HepG2 (cell line): ENCODE data around the gene ADAMTS2. TPM values are rescaled to one million over a fixed set of nuclear protein-coding genes. Genes with fewer than 3 reads are reported as not detected.

ENCODE experiments used
- ATAC-seq: fragments of 200-7000 bp; cut with Tn5 transposase; 3 replicates; pipeline ENCODE4 v1.9.1; 2020; ENCODE audit warnings: mild to moderate bottlenecking, moderate library complexity
- BruUV-seq: library from RNA; stranded (reverse); fragments of 400-500 nt; replicated peaks from 2 replicates; lab custom pipeline; 2021; lab: Mats Ljungman, UMichigan
- CTCF ChIA-PET: fragments of 300-600 bp; formaldehyde crosslinking; extraction: SDS; loops from one replicate; lab custom pipeline; 2021; ENCODE audit warnings: low total read pairs, inconsistent platforms, low intra/inter-chr PET ratio; lab: Yijun Ruan, JAX
- POLR2A ChIA-PET: fragments of 350-600 bp; sonication (Branson Sonifier 250); formaldehyde crosslinking; loops from one replicate; lab custom pipeline; 2020; ENCODE audit warnings: antibody characterized with exemption, inconsistent platforms; lab: Yijun Ruan, JAX
- DNase-seq: peaks from one replicate; pipeline ENCODE4 v3.0.0-alpha.2; 2015; ENCODE audit warnings: low spot score
- FAIRE-seq: peaks from 3 replicates; lab custom pipeline; 2011; peaks lifted over from hg19 to GRCh38; lab: Jason Lieb, UNC
- H2AFZ ChIP-seq: one replicate; pipeline ENCODE4 v1.6.1; 2011; ENCODE audit warnings: low read length, inconsistent platforms
- H3K27ac ChIP-seq: fragments of 300-600 bp; 3 replicates; pipeline ENCODE4 v1.8.0; 2011; ENCODE audit warnings: mixed run types, mild to moderate bottlenecking, mixed read lengths, low read length, inconsistent platforms; ENCODE audit not compliant: insufficient read depth; ENCODE audit errors: extremely low read length
- H3K27me3 ChIP-seq, 2 experiments: fragments of 200-600 bp in 1 of 2; 2 replicates in 1 of 2; 3 replicates in 1 of 2; pipeline versions ENCODE4 v1.6.0 to v1.8.0; 2011; ENCODE audit warnings: low read length in 2 of 2, mild to moderate bottlenecking in 2 of 2, moderate library complexity in 2 of 2, inconsistent platforms in 1 of 2; ENCODE audit not compliant: insufficient read depth in 2 of 2, control insufficient read depth in 1 of 2
- H3K36me3 ChIP-seq, 2 experiments: fragments of 200-600 bp in 1 of 2; replicated peaks in 1 of 2; 2 replicates in 1 of 2; 3 replicates in 1 of 2; pipeline versions ENCODE4 v1.5.1 to v1.8.0; 2011; ENCODE audit warnings: low read length in 2 of 2, inconsistent platforms in 1 of 2; ENCODE audit not compliant: insufficient read depth in 2 of 2, control insufficient read depth in 1 of 2
- H3K4me1 ChIP-seq: 2 replicates; pipeline ENCODE4 v1.5.1; 2012; ENCODE audit warnings: low read length, inconsistent platforms; ENCODE audit not compliant: insufficient read depth
- H3K4me2 ChIP-seq: 2 replicates; pipeline ENCODE4 v1.6.0; 2011; ENCODE audit warnings: low read depth, low read length, inconsistent platforms
- H3K4me3 ChIP-seq, 3 experiments: fragments of 200-600 bp in 1 of 3; sonication (generic), shearing (Covaris generic) in 1 of 3; replicated peaks in 1 of 3; 2 replicates each; pipeline ENCODE4 v1.5.1; 2011 to 2016; ENCODE audit warnings: low read length in 3 of 3, inconsistent platforms in 2 of 3, low read depth in 2 of 3, mild to moderate bottlenecking in 2 of 3, control low read depth in 1 of 3, mixed read lengths in 1 of 3; ENCODE audit not compliant: insufficient read depth in 1 of 3
- H3K79me2 ChIP-seq: one replicate; pipeline ENCODE4 v1.6.1; 2011; ENCODE audit warnings: low read length, inconsistent platforms; ENCODE audit not compliant: insufficient read depth
- H3K9ac ChIP-seq: 2 replicates; pipeline ENCODE4 v1.6.0; 2011; ENCODE audit warnings: mild to moderate bottlenecking, low read depth, low read length, inconsistent platforms; ENCODE audit not compliant: insufficient read depth
- H3K9me3 ChIP-seq: 2 replicates; pipeline ENCODE4 v1.5.1; 2012; ENCODE audit warnings: mild to moderate bottlenecking, low read length
- H4K20me1 ChIP-seq: 2 replicates; pipeline ENCODE4 v1.6.0; 2011; ENCODE audit warnings: inconsistent platforms, mild to moderate bottlenecking, low read length, moderate library complexity; ENCODE audit not compliant: insufficient read depth
- ATF7-NPFF ChIP-seq: sonication (generic); formaldehyde crosslinking; IDR thresholded peaks from 2 replicates; pipeline ENCODE4 v1.8.1; 2023; ENCODE audit warnings: mild to moderate bottlenecking, low read depth, missing genetic modification reagents, moderate library complexity
- DR1 ChIP-seq: sonication (generic); formaldehyde crosslinking; IDR thresholded peaks from 2 replicates; pipeline ENCODE4 v1.8.0; 2021; ENCODE audit warnings: mild to moderate bottlenecking, missing genetic modification reagents, inconsistent platforms
- GATAD2A ChIP-seq: IDR thresholded peaks from 2 replicates; pipeline ENCODE4 v1.6.1; 2016
- HMGA1 ChIP-seq: sonication (generic); formaldehyde crosslinking; conservative IDR thresholded peaks from 2 replicates; pipeline ENCODE4 v1.4.0; 2020; ENCODE audit warnings: missing genetic modification reagents
- MYPOP ChIP-seq: sonication (generic); formaldehyde crosslinking; IDR thresholded peaks from 2 replicates; pipeline ENCODE4 v1.8.1; 2023; ENCODE audit warnings: mild to moderate bottlenecking, moderate library complexity, missing genetic modification reagents
- NFIB ChIP-seq: sonication (generic); formaldehyde crosslinking; IDR thresholded peaks from 2 replicates; pipeline ENCODE4 v1.9.0; 2021; ENCODE audit warnings: missing genetic modification reagents, mild to moderate bottlenecking, borderline replicate concordance
- STAT5B ChIP-seq: sonication (generic); formaldehyde crosslinking; IDR thresholded peaks from 2 replicates; pipeline ENCODE4 v1.4.0; 2020; ENCODE audit warnings: missing genetic modification reagents
- ZNF232 ChIP-seq: sonication (generic); formaldehyde crosslinking; IDR thresholded peaks from 2 replicates; pipeline ENCODE4 v1.4.0; 2020; ENCODE audit warnings: missing genetic modification reagents, borderline replicate concordance
- ZNF292 ChIP-seq: sonication (generic); formaldehyde crosslinking; IDR thresholded peaks from 2 replicates; pipeline ENCODE4 v1.8.1; 2022; ENCODE audit warnings: mild to moderate bottlenecking, low read depth, missing genetic modification reagents, borderline replicate concordance
- ZNF609 ChIP-seq: sonication (generic); formaldehyde crosslinking; IDR thresholded peaks from 2 replicates; pipeline ENCODE4 v1.4.0; 2020; ENCODE audit warnings: mild to moderate bottlenecking, missing genetic modification reagents, borderline replicate concordance
- ZNF766 ChIP-seq: sonication (generic); formaldehyde crosslinking; IDR thresholded peaks from 2 replicates; pipeline ENCODE4 v1.5.0; 2020; ENCODE audit warnings: missing genetic modification reagents, borderline replicate concordance
- ZNF891 ChIP-seq: sonication (generic); formaldehyde crosslinking; IDR thresholded peaks from 2 replicates; pipeline ENCODE4 v1.5.0; 2020; ENCODE audit warnings: mild to moderate bottlenecking, missing genetic modification reagents
- WGBS: methylation state at CpG from one replicate; pipeline ENCODE4 v1.1.6; 2017; ENCODE audit warnings: low lambda C conversion rate; 5-methylcytosine and 5-hydroxymethylcytosine counted together
- in situ Hi-C: cut with HindIII; loops from 2 replicates; pipeline ENCODE4 v1.10.0; 2017; ENCODE audit warnings: low pct_unique_long_range_greater_than_20kb; ENCODE audit not compliant: extremely low pct_ligation_motif_present
- intact Hi-C: fragments of 100-400 bp; cut with micrococcal nuclease; formaldehyde crosslinking; loops from one replicate; pipeline ENCODE4 v1.10.0; 2022; ENCODE audit not compliant: unreplicated experiment
- polyA plus RNA-seq, 8 experiments: library from polyadenylated mRNA; depleted of rRNA in 3 of 8; stranded (reverse) in 7 of 8; unstranded in 1 of 8; fragments of >200 nt; fragmentation: Illumina TruSeq in 4 of 8; extraction: Trizol in 4 of 8; gene quantifications; 2 replicates each; pipeline versions ENCODE4 v1.2.1 to v1.2.3, GENCODE V29; 2011 to 2016; ENCODE audit warnings: low read depth in 4 of 8, missing spikeins in 1 of 8, mixed read lengths in 1 of 8; ENCODE audit not compliant: insufficient read depth in 1 of 8
- total RNA-seq, 5 experiments: library from RNA; depleted of rRNA; stranded (reverse); fragments of >200 nt; fragmentation: Illumina TruSeq; extraction: Trizol; gene quantifications; 2 replicates each; pipeline ENCODE4 v1.2.3, GENCODE V29; 2016; ENCODE audit warnings: low read depth in 1 of 5
- TF ChIP-seq, protein P1 (sequence below): sonication (generic); formaldehyde crosslinking; IDR thresholded peaks from 2 replicates; pipeline ENCODE4 v1.4.0; 2020; ENCODE audit warnings: missing genetic modification reagents, borderline replicate concordance
- TF ChIP-seq, protein P2 (sequence below): sonication (generic); formaldehyde crosslinking; IDR thresholded peaks from 2 replicates; pipeline ENCODE4 v1.8.0; 2022; ENCODE audit warnings: missing genetic modification reagents, mild to moderate bottlenecking, moderate library complexity, borderline replicate concordance

The ADAMTS2 gene
- total and polyA plus RNA-seq, 2 of the 13 experiments (the other 11 are each of a cell fraction or from before 2014, with no cell fraction given) = 0.24 to 3.5 TPM

DNA sequence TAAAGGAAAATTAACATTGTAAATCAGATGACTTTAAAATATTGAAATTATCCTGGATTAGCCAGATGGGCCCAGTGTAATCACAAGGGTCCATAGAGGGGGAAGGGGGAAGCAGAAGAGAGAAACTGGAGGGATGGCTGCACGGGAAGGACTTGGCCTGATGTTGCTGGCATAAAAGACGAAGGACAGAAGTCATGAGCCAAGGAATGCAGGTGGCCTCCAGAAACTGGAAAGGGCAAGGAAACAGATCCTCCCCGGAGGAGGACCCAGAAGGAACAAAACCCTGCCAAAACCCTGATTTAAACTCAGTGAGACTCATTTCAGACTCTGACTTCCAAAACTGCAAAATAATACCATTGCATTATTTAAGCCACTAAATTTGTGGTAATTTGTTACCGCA is 100.2 kb downstream of the ADAMTS2 start:
- 50% methylated on average over 4 of the region's 4 CpGs for WGBS
- no peak for DNase-seq
- H3K9me3 ChIP-seq = no peaks in the 10 kb centered on the region
- no peaks in the 10 kb centered on the region for H4K20me1 ChIP-seq
- H3K27me3 ChIP-seq = peaks cover 0 to 4% of the 10 kb centered on the region in 2 experiments; a peak in 2 of 5 replicates
- no peaks in the 10 kb centered on the region for H3K79me2 ChIP-seq
- FAIRE-seq = no peak
- no peak overlapping the region for H2AFZ ChIP-seq
- POLR2A ChIA-PET = no interaction called here
- ATAC-seq = no peak
- H3K36me3 ChIP-seq = no peaks in the 10 kb centered on the region
- CTCF ChIA-PET = no interaction called here
- no peak overlapping the region for H3K9ac ChIP-seq
- intact Hi-C loops = no loop called here
- 0 out of 2 replicates have a peak, but pooled peaks cover 9% of the 10 kb centered on the region for H3K4me1 ChIP-seq
- in situ Hi-C loops = no loop called here
- no peak overlapping the region for H3K4me2 ChIP-seq
- no TSS peak for BruUV-seq
- no peak overlapping the region for H3K4me3 ChIP-seq
- H3K27ac ChIP-seq = no peak overlapping the region
- TF ChIP-seq NFIB (CRISPR knock-in tag) (no peak), DR1 (CRISPR knock-in tag) (no peak), ATF7-NPFF (CRISPR knock-in tag) (no peak), STAT5B (CRISPR knock-in tag) (no peak), HMGA1 (CRISPR knock-in tag) (no peak), ZNF766 (CRISPR knock-in tag) (no peak), ZNF609 (CRISPR knock-in tag) (no peak), ZNF232 (CRISPR knock-in tag) (no peak), MYPOP (CRISPR knock-in tag) (no peak), ZNF891 (CRISPR knock-in tag) (no peak), ZNF292 (no peak), GATAD2A (CRISPR knock-in tag) (no peak)
- TF ChIP-seq, protein P1, sequence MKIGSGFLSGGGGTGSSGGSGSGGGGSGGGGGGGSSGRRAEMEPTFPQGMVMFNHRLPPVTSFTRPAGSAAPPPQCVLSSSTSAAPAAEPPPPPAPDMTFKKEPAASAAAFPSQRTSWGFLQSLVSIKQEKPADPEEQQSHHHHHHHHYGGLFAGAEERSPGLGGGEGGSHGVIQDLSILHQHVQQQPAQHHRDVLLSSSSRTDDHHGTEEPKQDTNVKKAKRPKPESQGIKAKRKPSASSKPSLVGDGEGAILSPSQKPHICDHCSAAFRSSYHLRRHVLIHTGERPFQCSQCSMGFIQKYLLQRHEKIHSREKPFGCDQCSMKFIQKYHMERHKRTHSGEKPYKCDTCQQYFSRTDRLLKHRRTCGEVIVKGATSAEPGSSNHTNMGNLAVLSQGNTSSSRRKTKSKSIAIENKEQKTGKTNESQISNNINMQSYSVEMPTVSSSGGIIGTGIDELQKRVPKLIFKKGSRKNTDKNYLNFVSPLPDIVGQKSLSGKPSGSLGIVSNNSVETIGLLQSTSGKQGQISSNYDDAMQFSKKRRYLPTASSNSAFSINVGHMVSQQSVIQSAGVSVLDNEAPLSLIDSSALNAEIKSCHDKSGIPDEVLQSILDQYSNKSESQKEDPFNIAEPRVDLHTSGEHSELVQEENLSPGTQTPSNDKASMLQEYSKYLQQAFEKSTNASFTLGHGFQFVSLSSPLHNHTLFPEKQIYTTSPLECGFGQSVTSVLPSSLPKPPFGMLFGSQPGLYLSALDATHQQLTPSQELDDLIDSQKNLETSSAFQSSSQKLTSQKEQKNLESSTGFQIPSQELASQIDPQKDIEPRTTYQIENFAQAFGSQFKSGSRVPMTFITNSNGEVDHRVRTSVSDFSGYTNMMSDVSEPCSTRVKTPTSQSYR (CRISPR knock-in tag) = no peak
- TF ChIP-seq, protein P2, sequence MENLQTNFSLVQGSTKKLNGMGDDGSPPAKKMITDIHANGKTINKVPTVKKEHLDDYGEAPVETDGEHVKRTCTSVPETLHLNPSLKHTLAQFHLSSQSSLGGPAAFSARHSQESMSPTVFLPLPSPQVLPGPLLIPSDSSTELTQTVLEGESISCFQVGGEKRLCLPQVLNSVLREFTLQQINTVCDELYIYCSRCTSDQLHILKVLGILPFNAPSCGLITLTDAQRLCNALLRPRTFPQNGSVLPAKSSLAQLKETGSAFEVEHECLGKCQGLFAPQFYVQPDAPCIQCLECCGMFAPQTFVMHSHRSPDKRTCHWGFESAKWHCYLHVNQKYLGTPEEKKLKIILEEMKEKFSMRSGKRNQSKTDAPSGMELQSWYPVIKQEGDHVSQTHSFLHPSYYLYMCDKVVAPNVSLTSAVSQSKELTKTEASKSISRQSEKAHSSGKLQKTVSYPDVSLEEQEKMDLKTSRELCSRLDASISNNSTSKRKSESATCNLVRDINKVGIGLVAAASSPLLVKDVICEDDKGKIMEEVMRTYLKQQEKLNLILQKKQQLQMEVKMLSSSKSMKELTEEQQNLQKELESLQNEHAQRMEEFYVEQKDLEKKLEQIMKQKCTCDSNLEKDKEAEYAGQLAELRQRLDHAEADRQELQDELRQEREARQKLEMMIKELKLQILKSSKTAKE = no peak
